ENCODE measurements around the gene PNPLA2. TPM values are rescaled to one million over a fixed set of nuclear protein-coding genes. Genes with fewer than 3 reads are reported as not detected.

PNPLA2 gene
- total and polyA plus RNA-seq, 10 of the 15 experiments (the other 5 are each of a cell fraction or from before 2014, with no cell fraction given), result 0.19 to 34.0 (median 8.1) TPM

DNA sequence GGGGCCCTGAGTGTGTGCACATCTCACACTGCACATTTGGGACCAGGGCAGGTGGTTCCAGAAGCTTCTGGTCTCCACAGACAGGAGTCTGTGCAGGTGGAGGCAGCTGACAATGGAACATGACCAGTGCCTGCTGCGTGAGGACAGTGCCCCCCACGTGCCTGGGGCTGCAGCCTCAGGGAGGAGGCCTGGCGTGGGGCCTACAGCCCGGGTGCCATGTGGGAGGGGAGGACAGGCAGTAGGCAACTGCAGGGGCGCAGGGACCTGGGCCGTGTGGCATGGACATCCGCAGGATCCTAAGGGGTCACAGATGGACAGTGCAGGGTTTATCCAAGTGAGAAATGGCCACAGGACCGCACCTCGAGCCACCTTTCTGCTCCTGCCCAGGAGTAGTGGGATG lies 52.8 kb downstream of the PNPLA2 start (continued):
- TF ChIP-seq, protein P1, sequence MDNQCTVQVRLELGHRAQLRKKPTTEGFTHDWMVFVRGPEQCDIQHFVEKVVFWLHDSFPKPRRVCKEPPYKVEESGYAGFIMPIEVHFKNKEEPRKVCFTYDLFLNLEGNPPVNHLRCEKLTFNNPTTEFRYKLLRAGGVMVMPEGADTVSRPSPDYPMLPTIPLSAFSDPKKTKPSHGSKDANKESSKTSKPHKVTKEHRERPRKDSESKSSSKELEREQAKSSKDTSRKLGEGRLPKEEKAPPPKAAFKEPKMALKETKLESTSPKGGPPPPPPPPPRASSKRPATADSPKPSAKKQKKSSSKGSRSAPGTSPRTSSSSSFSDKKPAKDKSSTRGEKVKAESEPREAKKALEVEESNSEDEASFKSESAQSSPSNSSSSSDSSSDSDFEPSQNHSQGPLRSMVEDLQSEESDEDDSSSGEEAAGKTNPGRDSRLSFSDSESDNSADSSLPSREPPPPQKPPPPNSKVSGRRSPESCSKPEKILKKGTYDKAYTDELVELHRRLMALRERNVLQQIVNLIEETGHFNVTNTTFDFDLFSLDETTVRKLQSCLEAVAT (IDR thresholded peaks at IDR 0.05), result no peak

DNA sequence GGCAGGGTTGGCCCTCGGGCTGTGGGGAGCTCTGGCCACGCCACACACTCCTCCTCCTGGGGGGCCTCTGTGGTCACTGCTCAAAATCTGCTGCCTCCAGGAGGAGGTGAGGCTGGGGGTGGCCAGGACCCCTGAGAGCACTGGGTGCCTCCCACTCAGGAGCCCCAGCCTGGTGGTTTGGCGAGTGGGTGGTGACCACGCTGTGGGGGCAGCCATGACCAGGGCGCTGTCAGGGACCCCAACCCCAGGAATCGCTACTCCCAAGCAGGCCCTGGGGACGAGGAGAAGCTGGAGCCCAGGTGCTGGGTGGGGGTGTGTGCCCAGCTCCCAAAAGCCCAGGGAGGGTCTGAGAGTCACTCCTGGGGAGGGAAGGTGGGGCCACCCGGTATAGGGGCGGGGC lies 54.1 kb downstream of the PNPLA2 start:
- Histone ChIP-seq H3K4me2 (ENCODE audit: control insufficient read depth, insufficient read depth) (no peak overlapping the region), H3K4me3 (no peak overlapping the region), H3K4me1 (ENCODE audit: control insufficient read depth, insufficient read depth, low read length) (no peaks in the 10 kb centered on the region), H2AFZ (ENCODE audit: control insufficient read depth, low read depth, low read length) (no peak overlapping the region), H3K9ac (ENCODE audit: control insufficient read depth, insufficient read depth, low read length) (no peak overlapping the region), H4K20me1 (ENCODE audit: control insufficient read depth, insufficient read depth) (no peaks in the 10 kb centered on the region), H3K9me3 (replicated peaks; ENCODE audit: control insufficient read depth, insufficient read depth, low read length) (no peaks in the 10 kb centered on the region), H3K27ac (ENCODE audit: control insufficient read depth, insufficient read depth) (no peak overlapping the region), H3K79me2 (ENCODE audit: control insufficient read depth, insufficient read depth, low read length) (no peaks in the 10 kb centered on the region), H3K27me3 (replicated peaks in 1 of 2; ENCODE audit: control insufficient read depth in 2 of 2, insufficient read depth in 2 of 2, low read length in 1 of 2) (no peaks in the 10 kb centered on the region), H3K36me3 (ENCODE audit: control insufficient read depth in 2 of 2, insufficient read depth in 2 of 2, low read length in 1 of 2) (no peaks in the 10 kb centered on the region; a peak in 1 of 4 replicates)
- TF ChIP-seq SPI1 (IDR thresholded peaks at IDR 0.05; ENCODE audit: borderline replicate concordance, insufficient read depth, low read depth, low read length), result no peak
- TF ChIP-seq, protein P2, sequence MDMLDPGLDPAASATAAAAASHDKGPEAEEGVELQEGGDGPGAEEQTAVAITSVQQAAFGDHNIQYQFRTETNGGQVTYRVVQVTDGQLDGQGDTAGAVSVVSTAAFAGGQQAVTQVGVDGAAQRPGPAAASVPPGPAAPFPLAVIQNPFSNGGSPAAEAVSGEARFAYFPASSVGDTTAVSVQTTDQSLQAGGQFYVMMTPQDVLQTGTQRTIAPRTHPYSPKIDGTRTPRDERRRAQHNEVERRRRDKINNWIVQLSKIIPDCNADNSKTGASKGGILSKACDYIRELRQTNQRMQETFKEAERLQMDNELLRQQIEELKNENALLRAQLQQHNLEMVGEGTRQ (IDR thresholded peaks at IDR 0.05; ENCODE audit: borderline replicate concordance, low read depth, low read length), result no peak
- 0 out of 2 replicates have a peak, but pooled peaks have one; percentile 16 for TF ChIP-seq POLR2A (IDR thresholded peaks at IDR 0.05; ENCODE audit: low read depth, low read length)
- SMC1A ChIA-PET (ENCODE audit: uncharacterized antibody, unreplicated experiment), result no interaction called here
- RAD21 ChIA-PET (ENCODE audit: unreplicated experiment), result no interaction called here
- WGBS (ENCODE audit: insufficient coverage, insufficient replicate concordance, low lambda C conversion rate, missing lambda C conversion rate), result 82% methylated on average over 9 of the region's 9 CpGs
- ATAC-seq, result no peak
- BruUV-seq (replicated peaks), result no TSS peak
- no peak for DNase-seq (ENCODE audit: low read depth, low spot score)
- CTCF ChIA-PET, result no interaction called here
- in situ Hi-C loops (cut with MboI) (no loop called here), intact Hi-C loops (cut with micrococcal nuclease; ENCODE audit: unreplicated experiment) (no loop called here)
- POLR2A ChIA-PET, result no interaction called here
- FAIRE-seq, result no peak

Measured in GM12878 (cell line).